GM06990 (cell line): ENCODE results near the gene NAV1.

ENCODE experiments used
- DNase-seq: peaks from one replicate; pipeline ENCODE4 v3.0.0-alpha.2; 2011; ENCODE audit not compliant: insufficient read length; ENCODE audit errors: extremely low read depth
- H3K27me3 ChIP-seq: replicated peaks from 2 replicates; pipeline ENCODE4 v1.6.0; 2011; ENCODE audit warnings: low read length; ENCODE audit not compliant: control insufficient read depth, insufficient read depth
- H3K36me3 ChIP-seq: 2 replicates; pipeline ENCODE4 v1.5.1; 2011; ENCODE audit warnings: low read length; ENCODE audit not compliant: control insufficient read depth, insufficient read depth
- H3K4me3 ChIP-seq: replicated peaks from 2 replicates; pipeline ENCODE4 v1.5.1; 2011; ENCODE audit warnings: low read depth, mild to moderate bottlenecking, control low read depth, low read length
- CTCF ChIP-seq: IDR thresholded peaks from 2 replicates; pipeline ENCODE4 v1.5.1; 2011; ENCODE audit warnings: low read length, control low read depth, mild to moderate bottlenecking, inconsistent platforms; ENCODE audit not compliant: insufficient read depth, poor library complexity, severe bottlenecking

Gene NAV1

GRCh38 chr1:201568859-201569294 is 29.9 kb downstream of the NAV1 start:
- DNase-seq: no peak
- Histone ChIP-seq H3K27me3 (no peaks in the 10 kb centered on the region), H3K4me3 (no peak overlapping the region)

DNA sequence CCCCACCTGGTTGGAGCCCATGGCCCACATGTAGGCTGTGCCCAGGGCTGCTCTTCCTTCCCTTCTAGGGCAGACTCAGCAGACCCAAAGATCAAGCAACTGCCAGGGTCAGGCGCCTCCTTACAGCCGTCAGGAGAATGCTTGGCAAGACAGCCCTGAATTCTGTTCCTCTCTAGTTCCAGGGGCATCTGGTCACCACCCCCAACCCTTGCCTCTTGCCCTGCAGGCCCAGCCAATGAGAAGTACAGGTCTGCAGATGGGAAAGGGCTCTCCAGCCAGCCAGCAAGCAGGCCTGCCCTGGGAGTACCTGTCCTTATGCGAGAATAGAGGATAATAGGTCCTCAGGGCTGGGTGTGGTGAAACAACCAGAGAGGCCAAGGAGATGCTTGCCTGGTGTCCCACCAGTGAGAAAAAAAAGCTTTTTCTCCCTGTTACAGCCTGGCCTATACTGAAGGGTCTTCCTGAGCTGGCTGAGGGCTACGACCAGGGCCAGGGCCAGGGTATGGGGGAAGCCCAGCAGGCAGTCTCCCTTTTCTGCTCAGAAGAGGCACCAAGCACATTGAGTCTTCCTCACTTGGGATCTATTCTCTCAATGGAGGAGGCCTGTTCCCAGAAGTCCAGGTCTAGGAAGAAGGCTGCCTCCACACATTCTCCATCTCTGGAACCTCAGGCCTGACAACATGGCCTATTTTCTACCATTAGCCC is 31.4 kb downstream of the NAV1 start:
- H3K36me3 ChIP-seq: no peaks in the 10 kb centered on the region
- DNase-seq: no peak
- H3K4me3 ChIP-seq: no peak overlapping the region
- H3K27me3 ChIP-seq: no peaks in the 10 kb centered on the region; the same call in none of the 2 replicates
- no peak for TF ChIP-seq CTCF

More at GRCh38 chr1:201568859-201569294, 29.9 kb downstream of the NAV1 start:
- no peak for TF ChIP-seq CTCF
- H3K36me3 ChIP-seq: no peaks in the 10 kb centered on the region

DNA sequence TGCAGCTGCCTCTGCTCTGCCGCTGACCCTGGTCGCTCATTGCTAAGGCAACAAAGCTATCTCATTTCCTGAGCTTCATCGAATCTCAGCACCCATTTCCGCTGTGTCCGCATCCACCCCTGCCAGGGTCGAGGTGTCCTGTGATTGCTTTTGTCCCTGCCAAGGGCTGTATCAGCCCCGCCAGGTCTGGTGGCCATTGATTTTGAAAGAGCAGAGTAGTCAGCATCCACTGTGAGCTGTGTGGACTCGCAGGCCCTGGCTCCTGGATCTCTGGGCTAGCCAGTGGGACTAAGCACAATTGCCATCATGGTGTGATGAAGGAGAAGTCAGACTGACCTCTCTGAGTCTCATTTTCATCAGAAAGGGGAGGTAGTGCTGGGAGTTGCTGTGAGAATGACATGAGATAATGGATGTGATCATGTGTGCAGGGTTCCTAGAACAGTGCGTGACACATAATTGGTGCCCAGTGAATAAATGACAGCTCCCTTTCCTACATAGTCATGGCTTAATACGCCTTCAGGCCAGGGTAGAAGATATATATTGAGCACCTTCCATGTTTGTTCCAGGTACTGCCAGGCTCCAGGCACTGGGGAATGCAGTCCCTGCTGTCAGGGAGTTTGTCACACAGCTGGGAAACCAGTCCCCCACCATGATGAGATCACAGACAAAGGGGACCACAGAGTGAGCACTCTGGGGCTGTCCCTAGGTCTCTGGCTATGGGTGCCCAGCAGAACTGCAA is 32.1 kb downstream of the NAV1 start:
- no peak for TF ChIP-seq CTCF
- H3K4me3 ChIP-seq: no peak overlapping the region
- DNase-seq: no peak
- H3K36me3 ChIP-seq: no peaks in the 10 kb centered on the region
- no peaks in the 10 kb centered on the region; the same call in none of the 2 replicates for H3K27me3 ChIP-seq

DNA sequence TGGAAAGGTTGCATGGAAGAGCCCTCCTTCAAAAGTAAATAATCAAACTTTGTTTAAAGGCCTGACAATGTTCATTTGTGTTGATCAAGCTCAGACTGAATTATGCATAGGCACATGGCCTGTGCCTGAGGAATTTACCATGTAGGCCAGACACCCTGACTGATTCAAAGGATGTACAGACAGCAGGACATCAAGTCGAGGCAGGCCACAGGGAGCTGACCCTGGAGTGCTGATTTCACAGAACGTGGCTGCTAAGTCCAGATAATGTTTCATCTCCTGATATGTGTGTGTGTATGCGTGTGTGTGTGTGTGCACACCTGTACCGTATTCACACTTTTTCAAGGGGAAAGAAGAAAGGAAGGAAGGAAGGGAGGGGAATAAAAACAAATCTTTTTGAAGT is 34.1 kb downstream of the NAV1 start:
- DNase-seq: no peak
- no peaks in the 10 kb centered on the region for H3K36me3 ChIP-seq
- no peak overlapping the region for H3K4me3 ChIP-seq
- no peak for TF ChIP-seq CTCF
- no peaks in the 10 kb centered on the region; the same call in none of the 2 replicates for H3K27me3 ChIP-seq

- no peaks in the 10 kb centered on the region; the same call in none of the 2 replicates for H3K27me3 ChIP-seq
- H3K4me3 ChIP-seq: no peak overlapping the region
- TF ChIP-seq CTCF: no peak
- H3K36me3 ChIP-seq: no peaks in the 10 kb centered on the region
- DNase-seq: no peak
Measured at GRCh38 chr1:201573923-201574322, 35.0 kb downstream of the NAV1 start.
